CD4-positive, CD25-positive, alpha-beta regulatory T cell (primary cell): ENCODE data around the gene DYRK1A. TPM values are rescaled to one million over a fixed set of nuclear protein-coding genes. Genes with fewer than 3 reads are reported as not detected.

ENCODE experiments used
- ATAC-seq, 2 donors: fragments of 150-1000 bp; cut with Tn5 transposase; one replicate each; pipeline ENCODE4 v1.10.0; 2021; ENCODE audit warnings: low read depth in 2 of 2, moderate number of reproducible peaks in 2 of 2, moderate library complexity in 1 of 2
- DNase-seq, 3 donors: peaks; one replicate each; pipeline versions ENCODE4 v3.0.0 to v3.0.0-alpha.2; 2012 to 2022; ENCODE audit warnings: mixed read lengths in 1 of 3
- H3K27ac ChIP-seq: one replicate; pipeline ENCODE4 v1.7.0; 2013; ENCODE audit warnings: mild to moderate bottlenecking, low read length; ENCODE audit not compliant: insufficient read depth, poor library complexity, severe bottlenecking
- H3K27me3 ChIP-seq: one replicate; pipeline ENCODE4 v1.7.0; 2013; ENCODE audit warnings: low read length; ENCODE audit not compliant: control insufficient read depth, insufficient read depth
- H3K36me3 ChIP-seq: one replicate; pipeline ENCODE4 v1.7.0; 2013; ENCODE audit warnings: mild to moderate bottlenecking, low read length, moderate library complexity; ENCODE audit not compliant: control insufficient read depth, insufficient read depth
- H3K4me1 ChIP-seq: 2 replicates; pipeline ENCODE4 v1.7.0; 2013; ENCODE audit warnings: mild to moderate bottlenecking, low read length; ENCODE audit not compliant: insufficient read depth, control insufficient read depth, poor library complexity, severe bottlenecking
- H3K4me3 ChIP-seq: one replicate; pipeline ENCODE4 v1.7.0; 2013; ENCODE audit warnings: low read depth, mild to moderate bottlenecking, low read length, moderate library complexity
- H3K9me3 ChIP-seq, 2 experiments: 1 replicate in 1 of 2; 2 replicates in 1 of 2; pipeline ENCODE4 v1.7.0; 2013; ENCODE audit warnings: low read length in 2 of 2, mild to moderate bottlenecking in 1 of 2, moderate library complexity in 1 of 2; ENCODE audit not compliant: control insufficient read depth in 2 of 2
- H3K27ac Mint-ChIP-seq, 3 donors: one replicate each; pipeline ENCODE4 v1.8.0; 2020 to 2022; ENCODE audit warnings: mild to moderate bottlenecking in 3 of 3, mixed read lengths in 3 of 3, moderate library complexity in 2 of 3
- H3K27me3 Mint-ChIP-seq: one replicate; pipeline ENCODE4 v1.8.0; 2022; ENCODE audit warnings: mild to moderate bottlenecking, mixed read lengths
- H3K36me3 Mint-ChIP-seq: one replicate; pipeline ENCODE4 v1.8.0; 2020; ENCODE audit warnings: mixed read lengths
- H3K4me1 Mint-ChIP-seq, 4 donors: one replicate each; pipeline ENCODE4 v1.8.0; 2020 to 2022; ENCODE audit warnings: mixed read lengths in 4 of 4, mild to moderate bottlenecking in 1 of 4
- H3K4me3 Mint-ChIP-seq, 4 donors: one replicate each; pipeline ENCODE4 v1.8.0; 2020 to 2022; ENCODE audit warnings: mild to moderate bottlenecking in 4 of 4, mixed read lengths in 4 of 4, moderate library complexity in 3 of 4
- H3K9me3 Mint-ChIP-seq, 7 donors: one replicate each; pipeline ENCODE4 v1.8.0; 2020 to 2022; ENCODE audit warnings: mixed read lengths in 7 of 7, mild to moderate bottlenecking in 3 of 7, moderate library complexity in 2 of 7
- polyA plus RNA-seq, 4 donors: library from polyadenylated mRNA; unstranded; fragments of 300-500 nt; fragmentation: Illumina TruSeq; gene quantifications; one replicate each; pipeline ENCODE4 v1.2.3, GENCODE V29; 2021
- total RNA-seq: library from RNA; stranded (reverse); gene quantifications from one replicate; pipeline ENCODE4 v1.2.3, GENCODE V29; 2022

The DYRK1A gene
- total and polyA plus RNA-seq, 5 donors from 2014 or later, result 2.6 to 143 (median 6.1) TPM

- Mint-ChIP-seq H3K27ac (peak overlapping the region in 2 of 3 donors; percentile 8 to 58), H3K4me1 (peaks cover 55 to 90% (median 80%) of the 10 kb centered on the region in 4 donors), H3K4me3 (peak overlapping the region in 3 of 4 donors; percentile 17 to 72 (median 58)), H3K9me3 (no peaks in the 10 kb centered on the region), H3K27me3 (no peaks in the 10 kb centered on the region), H3K36me3 (peaks cover 3% of the 10 kb centered on the region)
- peaks cover 94% of the 10 kb centered on the region for H3K4me1 ChIP-seq
- no peak for DNase-seq
- no peak overlapping the region for H3K27ac ChIP-seq
- ATAC-seq, result no peak
- H3K36me3 ChIP-seq, result no peaks in the 10 kb centered on the region
- H3K4me3 ChIP-seq, result peak overlapping the region; percentile 56
- no peaks in the 10 kb centered on the region for H3K9me3 ChIP-seq
- H3K27me3 ChIP-seq, result no peaks in the 10 kb centered on the region
These were observed 25.1 kb downstream of the DYRK1A start for GRCh38 chr21:37391666-37392065.

DNA sequence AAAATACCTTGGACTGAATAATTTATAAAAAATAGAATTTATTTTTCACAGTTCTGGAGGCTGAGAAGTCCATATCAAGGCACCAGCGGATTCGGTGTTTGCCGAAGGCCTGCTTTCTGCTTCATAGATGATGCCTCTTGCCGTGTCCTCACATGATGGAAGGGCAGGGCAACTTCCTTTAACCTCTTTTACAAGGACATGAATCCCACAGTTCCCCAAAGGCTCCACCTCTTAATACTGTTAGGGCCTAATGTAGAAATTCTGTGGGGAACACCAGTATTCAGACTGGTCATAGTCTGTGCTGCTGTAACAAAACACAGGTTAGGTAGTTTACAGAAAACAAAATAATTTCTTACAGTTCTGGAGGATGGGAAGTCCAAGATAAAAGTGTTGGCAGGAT lies 25.9 kb downstream of the DYRK1A start:
- H3K9me3 Mint-ChIP-seq, result no peaks in the 10 kb centered on the region
- ATAC-seq (no peak), DNase-seq (no peak)
- peaks cover 94% of the 10 kb centered on the region for H3K4me1 ChIP-seq
- no peaks in the 10 kb centered on the region for H3K27me3 Mint-ChIP-seq
- H3K27me3 ChIP-seq, result no peaks in the 10 kb centered on the region
- peak overlapping the region in 2 of 3 donors; percentile 75 to 86 for H3K27ac Mint-ChIP-seq
- no peaks in the 10 kb centered on the region for H3K36me3 ChIP-seq
- peak overlapping the region; percentile 51 for H3K4me3 ChIP-seq
- H3K36me3 Mint-ChIP-seq, result peaks cover 3% of the 10 kb centered on the region
- peaks cover 54 to 90% (median 80%) of the 10 kb centered on the region in 4 donors for H3K4me1 Mint-ChIP-seq
- no peak overlapping the region for H3K27ac ChIP-seq
- peak overlapping the region; percentile 4 to 72 (median 70) for H3K4me3 Mint-ChIP-seq
- H3K9me3 ChIP-seq, result no peaks in the 10 kb centered on the region

DNA sequence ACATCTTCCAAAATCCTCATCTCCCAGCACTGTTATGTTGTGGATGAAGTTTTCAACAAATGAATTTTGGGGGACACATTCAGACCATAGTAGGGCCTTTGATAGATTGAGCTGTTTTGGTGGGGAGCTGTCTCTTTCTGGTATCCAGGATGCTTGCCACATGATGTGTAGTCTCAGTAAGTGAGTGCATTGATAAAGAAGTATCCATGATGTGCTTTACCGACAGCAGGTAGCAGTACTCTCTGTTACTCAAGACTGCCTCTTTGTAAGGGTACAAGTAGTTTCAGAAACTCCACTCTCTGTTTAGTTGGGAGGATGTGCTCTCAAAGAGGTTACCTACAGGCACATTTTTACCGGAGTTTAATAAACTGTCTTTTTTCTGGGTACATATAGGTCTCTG lies 26.5 kb downstream of the DYRK1A start:
- DNase-seq, result no peak
- Mint-ChIP-seq H3K4me1 (peaks cover 51 to 89% (median 76%) of the 10 kb centered on the region in 4 donors), H3K27ac (peak overlapping the region in 2 of 3 donors; percentile 70 to 75), H3K4me3 (peak overlapping the region in 3 of 4 donors; percentile 70 to 72 (median 71)), H3K36me3 (peaks cover 3% of the 10 kb centered on the region), H3K27me3 (no peaks in the 10 kb centered on the region), H3K9me3 (no peaks in the 10 kb centered on the region)
- no peaks in the 10 kb centered on the region for H3K9me3 ChIP-seq
- no peak overlapping the region for H3K27ac ChIP-seq
- ATAC-seq, result peak in 1 of 2 donors; percentile 43
- H3K36me3 ChIP-seq, result no peaks in the 10 kb centered on the region
- no peaks in the 10 kb centered on the region for H3K27me3 ChIP-seq
- H3K4me1 ChIP-seq, result peaks cover 93% of the 10 kb centered on the region
- peak overlapping the region; percentile 51 for H3K4me3 ChIP-seq

- H3K9me3 ChIP-seq, result no peaks in the 10 kb centered on the region
- Mint-ChIP-seq H3K9me3 (no peaks in the 10 kb centered on the region), H3K4me3 (peak overlapping the region in 3 of 4 donors; percentile 70 to 72 (median 71)), H3K4me1 (peaks cover 57 to 90% (median 77%) of the 10 kb centered on the region in 4 donors), H3K27me3 (no peaks in the 10 kb centered on the region), H3K36me3 (peaks cover 3% of the 10 kb centered on the region), H3K27ac (peak overlapping the region in 2 of 3 donors; percentile 70 to 75)
- no peaks in the 10 kb centered on the region for H3K36me3 ChIP-seq
- DNase-seq (no peak), ATAC-seq (no peak)
- H3K27me3 ChIP-seq, result no peaks in the 10 kb centered on the region
- no peak overlapping the region for H3K4me3 ChIP-seq
- H3K27ac ChIP-seq, result no peak overlapping the region
- H3K4me1 ChIP-seq, result peaks cover 95% of the 10 kb centered on the region
These were observed 27.2 kb downstream of the DYRK1A start for GRCh38 chr21:37393786-37394185.

- peaks cover 62 to 91% (median 78%) of the 10 kb centered on the region in 4 donors for H3K4me1 Mint-ChIP-seq
- H3K4me1 ChIP-seq, result peaks cover 83% of the 10 kb centered on the region
- DNase-seq, result no peak
- H3K36me3 Mint-ChIP-seq, result peaks cover 7% of the 10 kb centered on the region
- H3K4me3 ChIP-seq, result peak overlapping the region; percentile 28
- no peak for ATAC-seq
- no peaks in the 10 kb centered on the region for H3K27me3 Mint-ChIP-seq
- no peaks in the 10 kb centered on the region for H3K27me3 ChIP-seq
- H3K9me3 Mint-ChIP-seq, result peaks cover 0 to 2% (median 0%) of the 10 kb centered on the region in 7 donors
- H3K4me3 Mint-ChIP-seq, result peak overlapping the region in 3 of 4 donors; percentile 15 to 58 (median 55)
- H3K27ac Mint-ChIP-seq, result no peak overlapping the region
- H3K36me3 ChIP-seq, result no peaks in the 10 kb centered on the region
- no peaks in the 10 kb centered on the region for H3K9me3 ChIP-seq
- no peak overlapping the region for H3K27ac ChIP-seq
These were observed 29.4 kb downstream of the DYRK1A start for GRCh38 chr21:37395961-37396360.

DNA sequence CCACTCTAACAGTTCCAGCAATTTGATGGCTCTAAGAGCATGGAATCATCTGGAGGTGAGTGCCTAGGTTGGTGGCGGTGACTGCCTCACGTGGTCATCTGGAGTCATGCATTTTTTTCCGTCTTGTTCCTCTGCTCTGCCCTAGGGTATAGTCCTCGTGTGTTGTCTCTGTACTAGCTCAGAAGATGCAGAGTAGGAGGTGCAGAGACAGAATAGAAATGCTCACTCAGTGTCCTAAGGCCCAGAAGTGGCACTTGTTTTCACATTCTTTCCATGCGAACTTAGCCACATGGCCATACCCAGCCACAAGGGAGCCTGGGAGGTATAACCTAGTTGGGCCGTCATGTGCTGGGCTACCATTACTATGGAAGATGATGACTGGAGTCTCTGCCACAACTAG lies 30.3 kb downstream of the DYRK1A start:
- H3K27me3 Mint-ChIP-seq, result no peaks in the 10 kb centered on the region
- ATAC-seq (no peak), DNase-seq (no peak)
- peak overlapping the region in 1 of 3 donors; percentile 55 for H3K27ac Mint-ChIP-seq
- peaks cover 0 to 2% (median 0%) of the 10 kb centered on the region in 7 donors for H3K9me3 Mint-ChIP-seq
- H3K4me1 Mint-ChIP-seq, result peaks cover 53 to 86% (median 70%) of the 10 kb centered on the region in 4 donors
- Histone ChIP-seq H3K27ac (no peak overlapping the region), H3K4me1 (peaks cover 74% of the 10 kb centered on the region), H3K9me3 (peaks cover 0 to under 1% of the 10 kb centered on the region in 2 experiments), H3K27me3 (no peaks in the 10 kb centered on the region), H3K4me3 (no peak overlapping the region), H3K36me3 (no peaks in the 10 kb centered on the region)
- peak overlapping the region in 3 of 4 donors; percentile 58 to 82 (median 62) for H3K4me3 Mint-ChIP-seq
- peaks cover 7% of the 10 kb centered on the region for H3K36me3 Mint-ChIP-seq

DNA sequence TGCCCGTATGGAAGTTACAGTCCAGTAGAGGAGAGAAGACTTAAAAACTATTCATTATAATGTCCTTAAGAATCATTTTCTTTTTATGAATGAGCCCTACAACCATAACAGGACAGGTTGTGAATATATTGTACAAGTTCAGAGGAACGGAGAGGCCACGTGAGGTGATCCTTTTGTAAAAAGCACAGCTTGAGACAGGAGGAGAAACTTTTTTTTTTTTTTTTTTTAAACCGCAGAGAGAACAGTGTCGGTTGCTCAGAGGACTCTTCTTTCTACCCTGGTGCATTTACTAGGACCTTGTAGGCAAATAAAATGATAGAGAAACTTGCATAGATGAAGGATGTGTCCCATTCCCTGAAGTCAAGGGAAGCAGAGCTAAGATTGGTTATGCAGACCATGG lies 32.1 kb downstream of the DYRK1A start:
- no peaks in the 10 kb centered on the region for H3K27me3 ChIP-seq
- H3K4me1 Mint-ChIP-seq, result peaks cover 43 to 84% (median 64%) of the 10 kb centered on the region in 4 donors
- peak overlapping the region in 2 of 3 donors; percentile 67 to 86 for H3K27ac Mint-ChIP-seq
- H3K36me3 ChIP-seq, result no peaks in the 10 kb centered on the region
- peak; percentile 68 to 69 for ATAC-seq
- H3K27ac ChIP-seq, result no peak overlapping the region
- peak in 2 of 3 donors; percentile 44 to 75 for DNase-seq
- peaks cover 17% of the 10 kb centered on the region for H3K36me3 Mint-ChIP-seq
- H3K4me3 ChIP-seq, result peak overlapping the region; percentile 68
- H3K9me3 ChIP-seq, result peaks cover 7 to 8% of the 10 kb centered on the region in 2 experiments
- peak overlapping the region; percentile 39 to 81 (median 63) for H3K4me3 Mint-ChIP-seq
- H3K4me1 ChIP-seq, result peaks cover 56% of the 10 kb centered on the region
- peaks cover 0 to 10% (median 4%) of the 10 kb centered on the region in 7 donors for H3K9me3 Mint-ChIP-seq
- H3K27me3 Mint-ChIP-seq, result no peaks in the 10 kb centered on the region
